ENCODE results near the gene RNF141.

DNA sequence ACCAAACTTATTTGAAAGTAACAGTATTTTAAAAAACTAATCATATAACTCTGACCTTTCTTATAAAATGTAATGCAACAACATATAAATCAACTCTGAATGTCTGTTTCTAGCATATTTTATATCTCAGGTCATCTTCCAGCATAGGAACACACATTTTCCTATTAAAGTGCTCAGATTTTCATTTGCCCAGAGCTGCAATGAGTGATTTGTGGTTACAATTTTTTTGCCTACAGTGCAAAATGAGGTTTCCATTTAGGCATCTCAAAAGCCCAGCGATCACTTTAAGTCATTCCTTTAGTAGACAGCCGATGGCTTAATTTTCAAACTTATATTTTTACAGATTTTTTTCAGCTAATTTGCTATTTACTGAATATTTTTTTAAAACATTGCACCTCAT, 26.5 kb upstream of the RNF141 start:
- TF ChIP-seq ISL1 (CRISPR knock-in tag; IDR thresholded peaks at IDR 0.05) = no peak
- no peak for TF ChIP-seq CREB5 (CRISPR knock-in tag; IDR thresholded peaks at IDR 0.05; ENCODE audit: low read depth)
- TF ChIP-seq, protein P1, sequence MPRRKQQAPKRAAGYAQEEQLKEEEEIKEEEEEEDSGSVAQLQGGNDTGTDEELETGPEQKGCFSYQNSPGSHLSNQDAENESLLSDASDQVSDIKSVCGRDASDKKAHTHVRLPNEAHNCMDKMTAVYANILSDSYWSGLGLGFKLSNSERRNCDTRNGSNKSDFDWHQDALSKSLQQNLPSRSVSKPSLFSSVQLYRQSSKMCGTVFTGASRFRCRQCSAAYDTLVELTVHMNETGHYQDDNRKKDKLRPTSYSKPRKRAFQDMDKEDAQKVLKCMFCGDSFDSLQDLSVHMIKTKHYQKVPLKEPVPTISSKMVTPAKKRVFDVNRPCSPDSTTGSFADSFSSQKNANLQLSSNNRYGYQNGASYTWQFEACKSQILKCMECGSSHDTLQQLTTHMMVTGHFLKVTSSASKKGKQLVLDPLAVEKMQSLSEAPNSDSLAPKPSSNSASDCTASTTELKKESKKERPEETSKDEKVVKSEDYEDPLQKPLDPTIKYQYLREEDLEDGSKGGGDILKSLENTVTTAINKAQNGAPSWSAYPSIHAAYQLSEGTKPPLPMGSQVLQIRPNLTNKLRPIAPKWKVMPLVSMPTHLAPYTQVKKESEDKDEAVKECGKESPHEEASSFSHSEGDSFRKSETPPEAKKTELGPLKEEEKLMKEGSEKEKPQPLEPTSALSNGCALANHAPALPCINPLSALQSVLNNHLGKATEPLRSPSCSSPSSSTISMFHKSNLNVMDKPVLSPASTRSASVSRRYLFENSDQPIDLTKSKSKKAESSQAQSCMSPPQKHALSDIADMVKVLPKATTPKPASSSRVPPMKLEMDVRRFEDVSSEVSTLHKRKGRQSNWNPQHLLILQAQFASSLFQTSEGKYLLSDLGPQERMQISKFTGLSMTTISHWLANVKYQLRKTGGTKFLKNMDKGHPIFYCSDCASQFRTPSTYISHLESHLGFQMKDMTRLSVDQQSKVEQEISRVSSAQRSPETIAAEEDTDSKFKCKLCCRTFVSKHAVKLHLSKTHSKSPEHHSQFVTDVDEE (CRISPR knock-in tag; IDR thresholded peaks at IDR 0.05) = no peak
- TF ChIP-seq RARB (CRISPR knock-in tag; IDR thresholded peaks at IDR 0.05) = no peak
- TF ChIP-seq ARNTL (CRISPR knock-in tag; IDR thresholded peaks at IDR 0.05; ENCODE audit: borderline replicate concordance, low read depth) = no peak
- TF ChIP-seq TOX (CRISPR knock-in tag; IDR thresholded peaks at IDR 0.05; ENCODE audit: borderline replicate concordance) = no peak
- TF ChIP-seq, protein P2, sequence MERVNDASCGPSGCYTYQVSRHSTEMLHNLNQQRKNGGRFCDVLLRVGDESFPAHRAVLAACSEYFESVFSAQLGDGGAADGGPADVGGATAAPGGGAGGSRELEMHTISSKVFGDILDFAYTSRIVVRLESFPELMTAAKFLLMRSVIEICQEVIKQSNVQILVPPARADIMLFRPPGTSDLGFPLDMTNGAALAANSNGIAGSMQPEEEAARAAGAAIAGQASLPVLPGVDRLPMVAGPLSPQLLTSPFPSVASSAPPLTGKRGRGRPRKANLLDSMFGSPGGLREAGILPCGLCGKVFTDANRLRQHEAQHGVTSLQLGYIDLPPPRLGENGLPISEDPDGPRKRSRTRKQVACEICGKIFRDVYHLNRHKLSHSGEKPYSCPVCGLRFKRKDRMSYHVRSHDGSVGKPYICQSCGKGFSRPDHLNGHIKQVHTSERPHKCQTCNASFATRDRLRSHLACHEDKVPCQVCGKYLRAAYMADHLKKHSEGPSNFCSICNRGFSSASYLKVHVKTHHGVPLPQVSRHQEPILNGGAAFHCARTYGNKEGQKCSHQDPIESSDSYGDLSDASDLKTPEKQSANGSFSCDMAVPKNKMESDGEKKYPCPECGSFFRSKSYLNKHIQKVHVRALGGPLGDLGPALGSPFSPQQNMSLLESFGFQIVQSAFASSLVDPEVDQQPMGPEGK (CRISPR knock-in tag; IDR thresholded peaks at IDR 0.05; ENCODE audit: borderline replicate concordance) = no peak
- no peak for TF ChIP-seq ZFP3 (CRISPR knock-in tag; IDR thresholded peaks at IDR 0.05)
- no peak for TF ChIP-seq ESRRG (CRISPR knock-in tag; IDR thresholded peaks at IDR 0.05)
- TF ChIP-seq ZC3H10 (CRISPR knock-in tag; IDR thresholded peaks at IDR 0.05) = no peak
- no peak for TF ChIP-seq PPARA (CRISPR knock-in tag; IDR thresholded peaks at IDR 0.05; ENCODE audit: borderline replicate concordance)
- TF ChIP-seq CSDC2 (CRISPR knock-in tag; IDR thresholded peaks at IDR 0.05) = no peak
- no peak for TF ChIP-seq ZNF8 (CRISPR knock-in tag; IDR thresholded peaks at IDR 0.05)
